DLD1 (cell line): ENCODE data around the gene PPP1R2C.

ENCODE experiments used
- in situ Hi-C: cut with HindIII; loops from 2 replicates; pipeline ENCODE4 v1.10.0; 2017; ENCODE audit warnings: low sequenced_read_pairs

PPP1R2C gene

DNA sequence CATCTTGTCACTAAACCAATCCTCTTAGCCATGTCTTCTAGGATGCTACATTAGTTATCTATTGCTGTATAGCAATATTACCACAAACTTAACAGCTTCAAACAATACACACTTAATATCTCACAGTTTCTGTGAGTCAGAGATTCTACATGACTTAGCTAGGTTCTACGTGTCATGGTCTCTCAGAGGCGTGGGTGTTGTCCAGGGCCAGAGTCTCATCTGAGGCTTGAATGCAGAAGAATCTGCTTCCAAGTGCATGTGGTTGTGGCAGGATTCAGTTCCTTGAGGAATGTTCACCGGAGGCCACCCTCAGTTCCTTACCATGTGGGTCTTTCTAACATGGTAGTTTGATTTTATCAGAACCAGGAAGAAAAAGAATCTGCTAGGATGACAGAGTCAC, 26.4 kb downstream of the PPP1R2C start:
- in situ Hi-C loops: no loop called here

DNA sequence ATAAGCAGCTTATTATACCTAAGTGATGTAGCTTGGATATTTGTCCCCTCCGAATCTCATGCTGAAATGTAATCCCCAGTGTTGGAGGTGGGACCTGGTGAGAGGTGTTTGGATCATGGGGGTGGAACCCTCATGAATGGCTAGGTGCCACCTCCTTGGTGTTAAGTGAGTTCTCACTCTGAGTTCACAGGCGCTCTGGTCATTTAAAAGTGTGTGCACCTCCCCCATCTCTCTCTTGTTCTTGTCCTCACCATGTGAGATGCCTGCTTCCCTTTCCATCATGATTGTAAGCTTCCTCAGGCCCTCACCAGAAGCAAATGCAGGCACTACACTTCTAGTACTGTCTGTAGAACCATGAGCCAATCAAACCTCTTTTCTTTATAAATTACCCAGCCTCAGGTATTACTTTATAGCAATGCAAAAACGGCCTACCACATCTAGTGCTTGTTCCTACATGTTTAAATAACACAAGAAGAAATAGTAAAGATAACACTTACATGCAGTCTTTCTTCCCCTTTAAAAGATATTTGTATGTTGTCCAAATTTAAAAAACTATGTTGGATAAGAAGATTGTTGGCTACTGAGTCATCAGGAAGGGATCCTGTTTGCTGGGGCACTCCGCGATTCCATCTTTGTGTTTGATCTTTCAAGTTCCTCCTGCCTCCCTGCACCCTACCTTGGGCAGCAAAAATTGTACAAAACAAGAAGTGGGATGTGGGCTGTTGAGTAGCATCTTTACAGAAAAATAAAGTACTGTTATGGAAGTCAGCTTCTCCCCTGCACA, 29.7 kb downstream of the PPP1R2C start:
- in situ Hi-C loops: no loop called here

DNA sequence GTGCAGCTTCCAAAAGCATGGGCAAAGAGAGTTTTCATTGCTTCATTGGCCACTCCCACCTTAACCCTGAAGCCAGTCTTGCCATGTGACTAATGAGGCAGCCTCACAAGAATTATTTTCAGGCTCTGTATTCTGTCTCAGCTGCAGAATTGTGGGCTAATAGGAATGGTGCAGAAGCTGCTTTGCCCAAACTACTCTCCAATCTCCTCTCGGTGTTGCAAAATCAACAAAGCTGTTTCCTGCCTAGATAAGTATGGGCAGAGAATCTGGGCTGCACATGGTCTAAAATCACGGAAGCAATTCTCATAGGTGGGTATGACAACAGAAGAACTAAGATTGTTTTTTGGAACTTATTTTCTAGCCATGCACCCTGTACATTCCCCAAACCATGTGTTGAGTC, 31.4 kb downstream of the PPP1R2C start:
- in situ Hi-C loops: no loop called here

GRCh38 chrX:42740456-42740855, 37.5 kb downstream of the PPP1R2C start:
- in situ Hi-C loops: no loop called here

DNA sequence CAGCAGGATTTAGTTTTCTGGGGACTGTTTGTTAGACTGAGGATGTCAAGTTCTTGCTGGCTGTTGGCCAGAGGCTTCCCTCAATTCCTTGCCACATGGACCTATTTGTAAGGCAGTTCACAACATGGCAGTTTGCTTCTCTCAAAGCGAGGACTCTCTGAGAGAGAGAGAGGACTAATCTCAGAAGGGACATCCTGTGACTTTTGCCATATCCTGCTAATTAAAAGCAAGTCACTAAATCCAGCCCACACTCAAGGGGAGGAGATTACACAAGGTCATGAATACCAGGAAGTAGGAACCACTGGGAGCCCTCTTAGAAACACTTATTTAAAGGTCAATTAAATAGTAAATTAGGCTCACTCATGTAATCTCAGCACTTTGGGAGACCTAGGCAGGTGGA, 38.2 kb downstream of the PPP1R2C start:
- in situ Hi-C loops: no loop called here

DNA sequence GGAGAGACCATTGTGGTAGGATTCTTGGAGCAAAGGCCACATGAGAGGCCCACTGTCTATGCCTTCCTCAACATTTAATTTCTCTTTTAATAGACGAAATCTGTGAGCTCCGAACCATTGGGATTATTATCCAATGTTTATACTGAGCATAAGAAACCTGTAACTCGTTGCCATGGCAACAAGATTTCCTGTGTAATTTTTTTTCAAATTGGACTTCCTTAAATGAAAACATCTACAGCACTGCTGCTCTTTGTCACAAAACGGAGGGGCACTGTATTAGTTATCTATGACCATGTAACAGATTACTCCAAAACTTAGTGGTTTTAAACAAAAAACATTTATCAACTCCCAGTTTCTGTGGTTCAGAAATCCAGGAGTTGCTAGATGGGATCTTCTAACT, 38.7 kb downstream of the PPP1R2C start:
- in situ Hi-C loops: no loop called here

GRCh38 chrX:42738552-42738951, 39.4 kb downstream of the PPP1R2C start:
- in situ Hi-C loops: no loop called here

- in situ Hi-C loops: no loop called here
Measured at GRCh38 chrX:42735250-42735649, 42.7 kb downstream of the PPP1R2C start.

DNA sequence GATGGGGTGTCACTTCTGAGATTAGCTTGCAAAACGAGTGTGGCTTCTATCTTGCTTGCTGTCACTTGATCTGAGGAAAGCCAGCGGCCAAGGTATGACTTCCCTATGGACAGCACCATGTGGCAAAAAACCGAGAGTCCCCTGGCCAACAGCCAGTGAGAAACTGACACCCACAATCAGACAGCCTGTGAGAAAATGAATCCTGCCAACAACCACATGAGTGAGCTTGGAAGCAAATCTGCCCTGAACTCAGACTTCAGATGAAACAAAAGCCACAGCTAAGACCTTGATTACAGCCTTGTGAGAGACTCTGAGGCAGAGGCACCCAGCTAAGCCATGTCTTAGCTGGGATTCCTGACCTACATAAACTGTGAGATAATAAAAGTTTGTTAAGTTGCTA, 45.5 kb downstream of the PPP1R2C start:
- in situ Hi-C loops: no loop called here
